Liver (tissue), 9 donors: ENCODE measurements around the gene P4HB. TPM values are rescaled to one million over a fixed set of nuclear protein-coding genes. Genes with fewer than 3 reads are reported as not detected.

ENCODE experiments used
- DNase-seq: peaks from one replicate; pipeline ENCODE4 v3.0.0-alpha.2; 2017; ENCODE audit warnings: low spot score
- H3K27ac ChIP-seq, 2 donors: one replicate each; pipeline ENCODE4 v1.7.0; 2013; ENCODE audit warnings: inconsistent platforms in 2 of 2, low read length in 2 of 2, control low read depth in 1 of 2, low read depth in 1 of 2, mild to moderate bottlenecking in 1 of 2
- H3K27me3 ChIP-seq, 4 donors: one replicate each; pipeline versions ENCODE4 v1.6.1 to v1.7.0; 2013; ENCODE audit warnings: low read length in 3 of 4, inconsistent platforms in 1 of 4, mild to moderate bottlenecking in 1 of 4, moderate library complexity in 1 of 4; ENCODE audit not compliant: control insufficient read depth in 4 of 4, insufficient read depth in 4 of 4
- H3K36me3 ChIP-seq, 4 donors: one replicate each; pipeline versions ENCODE4 v1.6.1 to v1.7.0; 2013; ENCODE audit warnings: low read length in 3 of 4, mild to moderate bottlenecking in 3 of 4, low read depth in 1 of 4, moderate library complexity in 1 of 4; ENCODE audit not compliant: control insufficient read depth in 4 of 4, insufficient read depth in 3 of 4
- H3K4me1 ChIP-seq, 4 donors: one replicate each; pipeline versions ENCODE4 v1.6.1 to v1.7.0; 2013; ENCODE audit warnings: low read length in 3 of 4, mild to moderate bottlenecking in 3 of 4, moderate library complexity in 1 of 4; ENCODE audit not compliant: control insufficient read depth in 4 of 4, insufficient read depth in 4 of 4
- H3K4me3 ChIP-seq, 3 donors: one replicate each; pipeline versions ENCODE4 v1.6.1 to v1.7.0; 2013; ENCODE audit warnings: low read length in 3 of 3, control low read depth in 1 of 3, low read depth in 1 of 3, mild to moderate bottlenecking in 1 of 3
- H3K9ac ChIP-seq, 2 donors: one replicate each; pipeline ENCODE4 v1.7.0; 2013; ENCODE audit warnings: low read length in 2 of 2, mild to moderate bottlenecking in 2 of 2, moderate library complexity in 2 of 2, control low read depth in 1 of 2, low read depth in 1 of 2
- H3K9me3 ChIP-seq, 4 donors: one replicate each; pipeline versions ENCODE4 v1.6.1 to v1.7.0; 2013; ENCODE audit warnings: low read length in 3 of 4; ENCODE audit not compliant: control insufficient read depth in 4 of 4
- CTCF ChIP-seq: fragments of 150-350 bp; IDR thresholded peaks from 2 replicates; pipeline ENCODE4 v1.5.1; 2017; ENCODE audit warnings: improper control_type of control experiment, low read depth, low read length; ENCODE audit not compliant: missing input control
- EGR1 ChIP-seq, 2 donors: IDR thresholded peaks; 2 replicates each; pipeline ENCODE4 v1.6.1; 2016 to 2018; ENCODE audit warnings: antibody characterized with exemption in 2 of 2, low read depth in 2 of 2
- FOXA1 ChIP-seq: IDR thresholded peaks from 2 replicates; pipeline ENCODE4 v1.6.1; 2016; ENCODE audit warnings: antibody characterized with exemption
- FOXA2 ChIP-seq: IDR thresholded peaks from 2 replicates; pipeline ENCODE4 v1.6.1; 2016; ENCODE audit warnings: antibody characterized with exemption
- GABPA ChIP-seq, 2 donors: IDR thresholded peaks in 1 of 2; conservative IDR thresholded peaks in 1 of 2; 2 replicates each; pipeline ENCODE4 v1.6.1; 2016; ENCODE audit warnings: antibody characterized with exemption in 2 of 2, mild to moderate bottlenecking in 1 of 2, moderate library complexity in 1 of 2
- HNF4A ChIP-seq, 2 donors: conservative IDR thresholded peaks; 2 replicates each; pipeline ENCODE4 v1.6.1; 2016; ENCODE audit warnings: antibody characterized with exemption in 2 of 2, mild to moderate bottlenecking in 2 of 2
- HNF4G ChIP-seq: IDR thresholded peaks from 2 replicates; pipeline ENCODE4 v1.6.1; 2016; ENCODE audit warnings: antibody characterized with exemption
- JUND ChIP-seq, 2 donors: IDR thresholded peaks; 2 replicates each; pipeline ENCODE4 v1.6.1; 2016; ENCODE audit warnings: antibody characterized with exemption in 2 of 2
- MAX ChIP-seq: IDR thresholded peaks from 2 replicates; pipeline ENCODE4 v1.6.1; 2016; ENCODE audit warnings: antibody characterized with exemption
- NR2F2 ChIP-seq: IDR thresholded peaks from 2 replicates; pipeline ENCODE4 v1.6.1; 2016; ENCODE audit warnings: antibody characterized with exemption
- RAD21 ChIP-seq, 2 donors: IDR thresholded peaks; 2 replicates each; pipeline ENCODE4 v1.6.1; 2016; ENCODE audit warnings: antibody characterized with exemption in 2 of 2, mild to moderate bottlenecking in 2 of 2
- REST ChIP-seq: IDR thresholded peaks from 2 replicates; pipeline ENCODE4 v1.6.1; 2016; ENCODE audit warnings: antibody characterized with exemption, mild to moderate bottlenecking
- RXRA ChIP-seq, 2 donors: IDR thresholded peaks; 2 replicates each; pipeline ENCODE4 v1.6.1; 2017 to 2018; ENCODE audit warnings: antibody characterized with exemption in 2 of 2, mild to moderate bottlenecking in 1 of 2
- SP1 ChIP-seq: IDR thresholded peaks from 2 replicates; pipeline ENCODE4 v1.6.1; 2018; ENCODE audit warnings: antibody characterized with exemption, mild to moderate bottlenecking
- TAF1 ChIP-seq: conservative IDR thresholded peaks from 2 replicates; pipeline ENCODE4 v1.6.1; 2016; ENCODE audit warnings: antibody characterized with exemption, mild to moderate bottlenecking
- YY1 ChIP-seq: IDR thresholded peaks from 2 replicates; pipeline ENCODE4 v1.6.1; 2016; ENCODE audit warnings: antibody characterized with exemption, mild to moderate bottlenecking
- ZBTB33 ChIP-seq: IDR thresholded peaks from 2 replicates; pipeline ENCODE4 v1.6.1; 2016; ENCODE audit warnings: antibody characterized with exemption
- WGBS: extraction: QIAGEN DNeasy Blood & Tissue Kit; methylation state at CpG from one replicate; pipeline ENCODE4 v1.1.7; 2013; 5-methylcytosine and 5-hydroxymethylcytosine counted together
- polyA plus RNA-seq, 2 donors: library from polyadenylated mRNA; stranded (reverse) in 1 of 2; unstranded in 1 of 2; fragments of 200-250 nt in 1 of 2; fragments of >200 nt in 1 of 2; fragmentation: Nextera tagmentation in 1 of 2; extraction: Ambion mirVana in 1 of 2; gene quantifications; one replicate each; pipeline versions ENCODE4 v1.2.1 to v1.2.3, GENCODE V29; 2013 to 2015
- total RNA-seq, 2 donors: library from RNA; depleted of rRNA; stranded (reverse); fragments of >200 nt; gene quantifications; one replicate each; pipeline ENCODE4 v1.2.3, GENCODE V29; 2014
- TF ChIP-seq, protein P1 (sequence below): IDR thresholded peaks from 2 replicates; pipeline ENCODE4 v1.6.1; 2016; ENCODE audit warnings: antibody characterized with exemption
- donor health status: healthy.
- donor health status: healthy.
- donor health status: healthy.
- donor health status: healthy.
- donor health status: healthy.

Gene P4HB
- total and polyA plus RNA-seq, 4 donors = 1,000 to 3,361 (median 1,576) TPM

GRCh38 chr17:81837641-81838040 is 22.7 kb downstream of the P4HB start:
- Histone ChIP-seq H3K4me3 (no peak overlapping the region), H3K27ac (no peak overlapping the region), H3K9ac (no peak overlapping the region), H3K4me1 (peaks cover 9 to 21% (median 16%) of the 10 kb centered on the region in 4 donors), H3K27me3 (no peaks in the 10 kb centered on the region), H3K36me3 (peaks cover 0 to under 1% (median 0%) of the 10 kb centered on the region in 4 donors), H3K9me3 (no peaks in the 10 kb centered on the region)
- 76% methylated on average over 9 of the region's 9 CpGs for WGBS
- TF ChIP-seq YY1 (no peak), NR2F2 (no peak), HNF4A (conservative IDR thresholded peaks at IDR 0.05) (no peak), FOXA1 (no peak), JUND (IDR thresholded peaks at IDR 0.05) (no peak), CTCF (no peak), SP1 (no peak), FOXA2 (no peak), RXRA (IDR thresholded peaks at IDR 0.05) (no peak), REST (no peak), TAF1 (no peak), HNF4G (no peak), GABPA (IDR thresholded peaks at IDR 0.05 in 1 of 2, conservative IDR thresholded peaks at IDR 0.05 in 1 of 2) (no peak), EGR1 (IDR thresholded peaks at IDR 0.05; ENCODE audit: low read depth in 2 of 2) (no peak), ZBTB33 (no peak), RAD21 (IDR thresholded peaks at IDR 0.05) (no peak)
- TF ChIP-seq, protein P1, sequence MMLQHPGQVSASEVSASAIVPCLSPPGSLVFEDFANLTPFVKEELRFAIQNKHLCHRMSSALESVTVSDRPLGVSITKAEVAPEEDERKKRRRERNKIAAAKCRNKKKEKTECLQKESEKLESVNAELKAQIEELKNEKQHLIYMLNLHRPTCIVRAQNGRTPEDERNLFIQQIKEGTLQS = no peak
- DNase-seq = no peak

- peak within 1 kb of the TSS; percentile 91 to 94 for H3K27ac ChIP-seq
- peaks cover 9 to 30% (median 21%) of the 10 kb centered on the region in 4 donors for H3K4me1 ChIP-seq
- H3K36me3 ChIP-seq = no peaks in the 10 kb centered on the region
- H3K4me3 ChIP-seq = peak within 1 kb of the TSS; percentile 0 to 80 (median 71)
- WGBS = 96% methylated on average over 26 of the region's 26 CpGs
- no peak for DNase-seq
- H3K9me3 ChIP-seq = no peaks in the 10 kb centered on the region
- no peaks in the 10 kb centered on the region for H3K27me3 ChIP-seq
- peak within 1 kb of the TSS in 1 of 2 donors; percentile 8 for H3K9ac ChIP-seq
- TF ChIP-seq FOXA1 (no peak), CTCF (no peak), YY1 (no peak), TAF1 (no peak), EGR1 (IDR thresholded peaks at IDR 0.05; ENCODE audit: low read depth in 2 of 2) (no peak), RXRA (IDR thresholded peaks at IDR 0.05) (no peak), MAX (no peak), ZBTB33 (no peak), HNF4A (conservative IDR thresholded peaks at IDR 0.05) (no peak), RAD21 (IDR thresholded peaks at IDR 0.05) (no peak), FOXA2 (no peak), HNF4G (no peak)
- TF ChIP-seq, protein P1 = no peak
These were observed 25.5 kb downstream of the P4HB start, which contains the start of gene PPP1R27 for GRCh38 chr17:81834831-81835267. TSS of gene PPP1R27 (minus strand) at chr17:81835050. CDS start at chr17:81834953, 97 bp downstream.
